ENCODE data around the gene EIF4G1. TPM values are rescaled to one million over a fixed set of nuclear protein-coding genes. Genes with fewer than 3 reads are reported as not detected.

EIF4G1 gene
- total and polyA plus RNA-seq, 12 donors, result 231 to 600 (median 348) TPM

GRCh38 chr3:184377374-184377773 is 63.0 kb downstream of the EIF4G1 start:
- Histone ChIP-seq H3K4me1 (replicated peaks in 1 of 2) (peaks cover 8 to 36% of the 10 kb centered on the region in 2 donors), H3K27ac (peak overlapping the region in 2 of 5 donors; percentile 44 to 88), H3K27me3 (peaks cover 8% of the 10 kb centered on the region), H3K4me3 (no peak overlapping the region), H3K36me3 (replicated peaks in 1 of 2) (no peaks in the 10 kb centered on the region), H3K9me3 (replicated peaks in 1 of 3) (no peaks in the 10 kb centered on the region)
- WGBS, 4 donors, result 78 to 90% (median 81%) methylated on average over 5 of the region's 5 CpGs
- intact Hi-C loops (cut with DNase I), result loop anchor here in 1 of 2 donors (5.0 kb wide), 1 partner anchor 165 kb away; no protein-coding TSS in a partner anchor
- no peak for TF ChIP-seq POLR2A (IDR thresholded peaks at IDR 0.05)
- no peak for TF ChIP-seq CTCF (IDR thresholded peaks at IDR 0.05)
- DNase-seq, result no peak

GRCh38 chr3:184377882-184378445 is 63.6 kb downstream of the EIF4G1 start, which contains the start of gene THPO:
Gene THPO, minus strand, starts transcription at chr3:184378207. Its CDS starts 1,948 bp downstream, at chr3:184376259.
- no peaks in the 10 kb centered on the region for H3K9me3 ChIP-seq (replicated peaks in 1 of 3)
- peak in 6 of 7 donors; percentile 76 to 96 (median 86) for DNase-seq
- peaks cover 8% of the 10 kb centered on the region for H3K27me3 ChIP-seq
- intact Hi-C loops (cut with DNase I), result loop anchor here in 1 of 2 donors (5.0 kb wide), 1 partner anchor 164 kb away; no protein-coding TSS in a partner anchor
- H3K4me1 ChIP-seq (replicated peaks in 1 of 2), result peaks cover 8 to 36% of the 10 kb centered on the region in 2 donors
- TF ChIP-seq CTCF (IDR thresholded peaks at IDR 0.05) (no peak), POLR2A (IDR thresholded peaks at IDR 0.05) (no peak)
- WGBS, 4 donors, result 60 to 70% (median 68%) methylated on average over 4 to 7 of the region's 7 CpGs
- H3K4me3 ChIP-seq, result no peak within 1 kb of the TSS
- H3K36me3 ChIP-seq (replicated peaks in 1 of 2), result no peaks in the 10 kb centered on the region
- H3K27ac ChIP-seq, result peak within 1 kb of the TSS in 2 of 5 donors; percentile 66 to 88

- 75 to 86% (median 82%) methylated on average over 10 of the region's 10 CpGs for WGBS, 4 donors
- Histone ChIP-seq H3K4me1 (replicated peaks in 1 of 2) (peaks cover 8 to 28% of the 10 kb centered on the region in 2 donors), H3K4me3 (no peak overlapping the region), H3K9me3 (replicated peaks in 1 of 3) (no peaks in the 10 kb centered on the region), H3K36me3 (replicated peaks in 1 of 2) (no peaks in the 10 kb centered on the region), H3K27me3 (peaks cover 8% of the 10 kb centered on the region), H3K27ac (peak overlapping the region in 2 of 5 donors; percentile 66 to 88)
- no peak for DNase-seq
- intact Hi-C loops (cut with DNase I), result loop anchor here in 1 of 2 donors (5.0 kb wide), 1 partner anchor 163 kb away; no protein-coding TSS in a partner anchor
- TF ChIP-seq CTCF (IDR thresholded peaks at IDR 0.05), result no peak
- no peak for TF ChIP-seq POLR2A (IDR thresholded peaks at IDR 0.05)
Observed at GRCh38 chr3:184378651-184379357, 64.4 kb downstream of the EIF4G1 start.
